NCI-H2171 (cell line): ENCODE measurements around the gene ZEB2.

Experiments used
- DNase-seq: peaks from one replicate; lab custom pipeline; 2025; lab: John Stamatoyannopoulos, UW

The ZEB2 gene

DNA sequence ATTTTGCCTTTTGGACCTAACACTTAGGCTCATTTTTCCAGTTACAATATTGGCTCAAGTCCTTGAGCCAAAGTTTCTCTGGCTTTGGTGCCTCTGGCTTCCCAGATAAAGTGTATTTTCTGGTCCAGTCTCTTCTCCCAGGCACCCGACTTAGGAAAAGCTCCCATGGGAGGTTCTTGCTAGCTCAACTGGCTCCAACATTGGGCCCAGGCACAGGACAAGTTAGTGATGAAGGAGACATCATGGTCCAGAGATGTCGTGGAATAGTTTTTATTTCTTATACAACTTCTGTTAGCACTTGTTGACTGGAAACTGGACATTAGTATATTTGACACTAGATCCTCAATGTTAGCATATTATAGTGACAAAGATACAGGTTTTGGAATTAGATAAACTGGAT, 8.2 kb upstream of the ZEB2 start:
- DNase-seq, result no peak

DNA sequence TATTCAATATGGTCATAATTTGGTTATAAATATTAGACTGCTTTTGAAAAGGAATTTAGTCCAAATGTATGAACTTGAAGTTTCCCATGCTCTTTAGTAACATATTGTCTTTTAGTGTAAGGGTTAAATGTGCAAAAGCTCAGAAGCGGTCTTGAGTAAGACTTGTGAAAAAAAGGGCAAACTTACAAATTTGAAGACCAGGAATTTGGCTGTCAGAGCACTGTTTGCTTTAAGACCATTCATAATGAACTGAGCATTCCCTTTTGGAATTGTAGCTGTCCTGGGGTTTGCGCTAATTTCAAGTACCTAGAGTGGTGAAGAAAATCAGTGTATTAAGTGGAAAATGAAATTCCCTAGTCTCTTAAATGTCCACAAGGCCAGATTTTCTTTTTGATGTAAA, 6.9 kb upstream of the ZEB2 start:
- no peak for DNase-seq

DNA sequence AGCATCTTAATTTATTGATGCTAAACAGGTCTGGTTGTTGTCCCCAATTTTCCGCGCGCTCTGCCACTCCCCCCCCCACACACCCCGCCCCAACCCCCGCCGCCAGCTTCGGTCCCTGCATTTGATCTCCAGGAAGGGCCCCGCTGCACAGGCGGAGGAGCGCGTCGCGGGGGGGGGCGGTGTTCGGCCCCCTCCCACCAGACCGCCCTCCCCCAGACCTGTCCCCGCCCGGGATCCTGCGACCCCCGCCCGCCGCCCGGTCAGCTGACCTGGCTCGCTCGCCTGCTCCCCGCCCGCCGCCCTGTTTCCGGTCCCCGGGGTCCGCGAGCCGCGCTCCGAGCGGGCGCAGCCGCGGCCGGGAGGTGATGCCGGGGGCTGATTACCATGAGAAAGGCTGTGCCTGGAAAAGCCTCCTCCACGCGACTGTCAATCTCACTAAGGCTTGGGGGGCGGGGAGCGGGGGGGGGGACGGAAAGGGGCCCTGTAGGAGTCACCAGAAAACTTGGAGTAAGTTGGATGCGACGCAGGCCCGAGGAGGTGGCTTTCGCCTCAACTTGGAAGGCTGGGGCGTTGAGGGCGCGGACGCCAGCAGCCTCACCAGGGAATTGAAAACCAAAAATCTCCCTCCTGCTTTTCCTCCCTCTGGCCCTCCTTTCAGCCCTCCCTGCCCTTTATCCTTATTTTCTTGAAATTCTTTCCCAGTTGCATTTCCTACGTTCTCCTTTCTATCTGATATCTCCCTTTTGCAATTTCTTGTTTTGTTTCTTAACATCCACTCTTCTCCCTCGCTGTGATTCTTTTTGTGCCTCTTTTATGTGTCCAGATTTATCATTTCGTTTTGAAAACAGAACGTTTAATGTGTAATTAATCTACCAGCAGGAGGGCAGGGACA, 4.4 kb upstream of the ZEB2 start:
- DNase-seq, result peak; percentile 41

DNA sequence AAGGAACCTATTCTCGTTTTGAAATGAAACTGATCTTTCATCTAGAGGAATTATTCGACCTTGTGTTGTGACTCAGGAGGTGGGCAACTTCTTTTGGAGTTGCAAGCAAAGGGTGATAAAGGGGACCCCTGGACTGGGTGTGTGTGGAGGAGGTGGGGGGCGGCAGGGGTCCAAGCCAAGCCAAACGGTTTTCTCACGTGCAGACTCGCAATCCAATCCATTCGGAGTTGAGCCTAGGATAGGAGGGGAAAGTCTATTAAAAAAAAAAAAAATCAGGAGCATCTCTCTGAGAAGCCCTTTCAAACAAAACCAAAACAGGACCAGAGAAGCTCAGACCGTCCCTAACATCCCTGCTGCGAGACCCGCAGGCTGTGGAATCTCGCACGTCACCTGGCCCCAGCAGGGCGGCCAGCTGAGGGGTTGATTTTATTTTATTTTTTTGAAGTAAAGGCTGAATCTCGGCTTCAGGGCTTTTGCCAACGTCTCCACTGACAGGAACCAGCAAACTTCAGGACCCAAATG, 3.7 kb upstream of the ZEB2 start:
- no peak for DNase-seq

DNA sequence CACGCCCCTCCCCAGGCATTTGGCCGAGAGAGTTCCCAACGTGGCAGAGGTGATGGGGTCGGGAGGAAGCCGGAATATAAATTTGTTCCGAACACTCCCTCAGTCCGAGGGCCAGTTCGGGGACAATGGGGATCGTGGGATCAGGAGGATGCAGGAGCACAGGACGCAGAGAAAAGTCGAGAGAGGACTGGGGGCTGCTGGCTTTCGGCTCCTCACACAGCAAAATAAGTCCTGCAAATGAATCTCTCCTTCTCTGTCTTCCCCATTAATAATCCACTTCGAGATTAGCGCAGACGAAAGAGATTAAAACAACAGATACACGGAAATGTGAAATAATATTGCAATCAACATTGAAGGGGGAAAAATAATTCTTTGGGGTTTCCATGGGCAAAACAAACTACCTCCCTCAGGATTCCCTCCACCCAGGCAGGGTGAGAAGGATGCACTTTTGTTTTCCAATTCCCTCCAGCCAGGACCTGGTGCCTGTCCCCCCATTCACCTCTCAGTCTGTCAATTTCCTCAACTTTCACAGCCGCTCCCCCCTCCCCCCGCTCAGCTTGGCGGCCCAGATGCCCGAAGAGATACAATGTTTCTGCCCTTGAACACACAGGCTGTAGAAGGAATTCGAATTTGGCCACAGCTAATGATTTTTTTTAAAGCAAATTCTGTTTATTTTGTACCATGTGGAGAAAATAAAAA, 3.1 kb upstream of the ZEB2 start:
- DNase-seq, result no peak

DNA sequence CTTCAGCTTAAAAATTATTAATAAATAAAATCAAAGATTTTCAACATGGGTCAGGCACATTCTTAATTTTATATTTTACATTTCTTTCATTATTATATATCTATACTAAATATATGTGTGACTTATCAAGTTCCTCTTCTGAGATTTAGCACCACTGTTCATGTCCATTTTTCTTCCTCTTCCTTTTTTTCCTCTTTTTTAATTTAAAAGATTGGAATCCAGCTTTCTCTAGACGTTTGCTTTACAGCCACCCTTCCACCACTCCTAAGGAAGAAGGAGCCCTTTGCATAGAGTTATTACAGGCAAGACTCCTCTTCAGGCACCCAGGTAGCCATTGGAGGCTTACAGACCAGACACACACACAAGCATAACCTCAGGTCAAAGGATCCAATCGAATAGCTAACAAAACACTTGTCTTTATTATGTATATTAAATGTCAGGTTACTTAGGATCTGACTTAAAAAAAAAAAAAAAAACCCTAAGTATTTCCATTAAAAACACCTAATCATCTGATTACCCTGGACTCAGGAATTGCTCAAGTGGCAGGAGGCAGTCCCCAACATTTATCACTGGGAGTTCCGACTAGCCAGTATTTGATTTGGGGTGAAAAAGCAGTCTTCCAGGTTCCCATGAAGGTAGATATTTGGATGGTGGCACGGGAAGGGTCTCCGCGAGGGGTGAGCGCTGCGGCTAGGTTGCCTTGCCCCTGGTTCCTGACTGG, 2.4 kb upstream of the ZEB2 start:
- DNase-seq, result no peak

DNA sequence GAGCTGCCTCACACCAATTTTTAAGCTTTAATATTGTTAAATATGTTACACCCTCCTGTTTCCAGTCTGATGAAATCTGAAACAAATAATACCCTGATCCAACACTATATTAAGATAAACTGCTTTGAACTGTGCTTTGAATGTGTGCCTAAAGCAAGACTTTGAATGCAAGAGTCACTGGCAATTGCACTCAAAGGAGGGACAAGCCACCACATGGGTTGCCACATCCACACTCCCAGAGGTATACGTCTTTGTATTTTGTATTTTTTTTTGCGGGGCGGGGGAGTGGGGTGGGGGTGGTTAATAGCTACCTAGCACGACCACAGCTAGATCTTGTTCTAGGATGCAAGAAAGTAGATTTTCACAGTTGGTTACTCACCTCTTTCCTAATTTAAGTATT, 1.8 kb upstream of the ZEB2 start:
- no peak for DNase-seq

DNA sequence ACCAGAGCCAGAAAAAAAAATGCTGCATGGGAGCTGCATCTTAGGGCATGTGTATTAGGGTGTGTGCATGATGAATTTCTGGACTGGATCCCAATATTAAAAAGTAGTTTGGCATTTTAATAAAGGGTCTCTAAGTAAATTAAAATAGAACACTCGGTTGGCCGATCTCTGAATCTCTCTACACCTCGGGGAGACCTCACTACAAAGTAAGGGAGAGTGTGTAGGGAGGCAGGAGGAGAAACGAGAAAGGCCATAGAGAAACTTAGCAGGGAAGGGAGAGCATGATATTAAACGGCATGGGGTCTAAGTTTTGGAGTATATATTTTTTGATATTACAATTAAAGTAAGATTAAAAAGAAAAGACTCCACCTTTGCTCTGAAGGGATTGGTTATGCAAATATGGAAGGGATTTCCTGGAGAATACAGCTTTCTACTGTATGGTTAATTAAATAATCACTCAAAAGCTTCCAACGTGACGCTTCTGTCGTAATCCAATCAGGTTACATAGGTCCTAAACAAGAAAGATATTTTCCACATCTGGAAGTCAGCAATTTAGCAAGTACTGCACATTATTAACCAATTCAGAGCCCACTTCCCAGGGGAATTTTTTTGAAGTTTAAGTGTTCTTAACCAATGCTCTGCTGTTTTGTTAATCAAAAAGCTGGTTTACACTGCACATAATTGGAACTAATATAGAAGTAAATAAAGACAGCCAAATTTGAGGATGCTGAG, 1.0 kb upstream of the ZEB2 start:
- DNase-seq, result no peak

DNA sequence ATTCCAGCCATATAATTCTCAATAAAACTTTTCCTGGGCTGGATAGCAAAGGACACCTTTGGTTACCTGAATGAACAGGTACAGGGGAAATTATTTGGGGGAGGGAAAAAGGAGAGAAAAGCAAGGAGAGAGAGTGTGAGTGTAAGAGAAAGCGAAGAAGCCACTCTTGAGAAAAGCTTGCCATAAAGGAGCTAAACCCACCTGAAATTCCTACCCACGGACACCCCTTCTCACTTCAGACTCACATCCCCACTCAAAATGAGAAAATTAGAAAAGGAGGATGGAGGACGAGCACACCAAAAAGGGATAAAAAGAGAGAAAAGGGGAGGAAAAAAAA, 354 bp downstream of the ZEB2 start:
- DNase-seq, result no peak

DNA sequence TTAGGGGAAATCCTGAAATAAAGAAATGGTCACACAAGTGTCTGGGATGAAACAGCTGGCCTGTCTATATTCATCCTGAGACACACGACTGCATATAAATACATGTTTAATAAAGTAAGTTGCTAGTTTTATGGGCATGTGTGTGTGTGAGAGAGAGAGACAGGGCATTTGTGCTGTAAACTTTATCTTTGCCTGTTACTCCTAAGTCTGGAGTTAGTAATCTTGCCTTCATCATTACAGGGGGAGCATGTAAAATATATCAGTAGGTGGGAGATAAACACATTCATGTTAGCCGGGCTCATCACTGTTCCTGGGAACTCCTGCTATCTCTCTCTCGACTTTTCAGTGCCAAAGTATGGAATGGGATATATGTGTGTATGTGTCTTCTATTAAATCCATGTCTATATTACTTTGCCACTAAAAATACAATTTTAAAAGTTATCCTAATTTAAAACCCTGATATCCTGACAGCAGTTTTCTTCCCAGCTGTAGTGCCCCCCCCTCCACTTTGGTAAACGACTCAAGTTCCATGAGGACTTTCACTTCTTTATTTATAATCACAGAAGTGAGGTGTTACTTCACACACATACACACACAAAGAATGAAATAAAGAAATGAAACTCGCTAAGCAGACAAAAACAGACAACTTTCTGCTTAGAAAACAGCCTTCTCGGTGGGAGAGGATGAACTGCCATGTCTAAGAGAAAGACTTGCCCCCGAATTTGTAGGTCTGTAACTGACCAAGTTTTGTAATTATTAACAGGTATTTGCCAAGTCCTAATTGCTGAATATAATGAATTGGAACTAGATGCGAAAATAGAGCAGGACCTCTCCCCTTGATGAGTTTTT, 947 bp downstream of the ZEB2 start:
- no peak for DNase-seq

DNA sequence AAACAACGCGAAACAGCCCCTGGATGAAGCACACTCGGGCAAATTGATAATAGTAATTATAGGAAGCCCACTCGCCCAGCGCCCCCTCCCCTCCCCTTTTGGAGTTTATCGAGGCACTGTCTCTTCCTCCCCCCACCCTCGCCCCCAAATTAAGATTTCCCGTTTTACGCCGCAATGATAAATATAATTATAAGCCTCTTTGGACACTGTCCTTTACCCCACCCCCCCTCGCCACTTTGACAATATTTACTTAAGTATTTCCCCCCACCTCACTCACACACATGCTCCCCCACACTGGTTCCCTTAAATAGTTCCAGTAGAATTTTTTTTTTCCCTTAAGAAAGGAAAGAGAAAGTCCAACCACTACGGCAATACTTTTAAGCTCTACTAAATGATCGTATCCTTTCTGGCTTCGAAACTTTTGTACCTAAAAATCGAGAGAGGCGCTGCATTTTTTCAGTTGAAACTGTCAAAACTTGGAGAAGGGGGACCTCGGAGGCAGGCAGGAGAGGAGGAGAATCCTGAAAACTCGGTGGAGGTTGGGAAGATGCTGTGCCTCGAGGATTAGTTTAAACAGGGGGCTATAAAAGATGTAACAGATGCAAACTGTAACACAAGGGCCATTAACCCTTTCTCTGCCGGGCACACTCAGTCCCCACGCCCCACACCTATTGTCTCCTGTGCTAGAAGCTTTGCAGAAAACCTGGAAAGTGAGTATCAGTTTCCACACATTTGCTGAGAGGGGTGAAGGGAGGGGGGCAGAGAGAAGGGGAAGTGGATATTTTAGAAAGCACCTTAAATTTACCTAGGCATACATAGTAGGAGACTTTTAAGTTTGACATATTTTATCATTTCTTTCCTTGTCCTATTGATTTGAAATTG, 1.8 kb downstream of the ZEB2 start:
- DNase-seq, result peak; percentile 79

DNA sequence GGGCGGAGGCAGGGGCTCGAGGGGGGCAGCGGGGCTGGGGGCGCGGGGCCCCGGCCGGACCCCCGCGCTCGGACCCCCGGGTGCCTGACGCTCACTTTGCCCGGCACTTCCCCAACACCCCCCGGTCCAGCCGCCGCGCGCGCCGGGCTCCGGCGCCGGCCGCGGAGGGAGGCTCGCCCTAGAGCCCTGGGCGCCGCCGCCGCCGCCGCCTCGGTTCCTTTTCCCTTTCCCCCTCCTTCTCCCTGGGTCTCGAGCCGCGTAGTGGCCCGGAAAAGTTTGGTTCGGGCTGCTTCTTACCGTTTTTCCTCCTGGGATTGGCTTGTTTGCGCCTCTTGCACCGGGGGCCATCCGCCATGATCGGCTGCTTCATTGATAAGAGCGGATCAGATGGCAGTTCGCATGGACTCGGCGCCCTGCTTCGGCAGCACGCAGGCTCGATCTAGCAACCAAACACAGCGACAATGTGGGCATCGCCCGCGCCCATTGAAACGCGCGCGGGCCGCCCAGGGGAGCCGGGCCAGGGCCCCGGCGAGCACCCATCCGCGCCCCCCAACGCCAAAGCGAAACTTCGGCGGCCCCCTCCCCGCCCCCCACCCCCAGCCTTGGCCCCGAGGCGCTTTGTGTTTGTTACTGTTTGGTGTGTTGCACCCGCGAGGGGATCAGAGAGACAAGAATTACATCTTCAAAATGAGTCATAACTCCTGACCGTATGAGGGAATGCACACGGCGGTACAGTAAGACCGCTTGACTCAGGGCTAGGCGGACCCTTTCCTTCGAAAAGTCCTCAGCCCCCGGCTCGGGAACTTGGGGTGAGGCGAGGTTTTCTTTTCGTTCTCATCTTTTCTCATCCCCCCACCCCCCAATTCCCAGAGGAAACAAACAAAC, 2.7 kb downstream of the ZEB2 start:
- peak; percentile 71 for DNase-seq

DNA sequence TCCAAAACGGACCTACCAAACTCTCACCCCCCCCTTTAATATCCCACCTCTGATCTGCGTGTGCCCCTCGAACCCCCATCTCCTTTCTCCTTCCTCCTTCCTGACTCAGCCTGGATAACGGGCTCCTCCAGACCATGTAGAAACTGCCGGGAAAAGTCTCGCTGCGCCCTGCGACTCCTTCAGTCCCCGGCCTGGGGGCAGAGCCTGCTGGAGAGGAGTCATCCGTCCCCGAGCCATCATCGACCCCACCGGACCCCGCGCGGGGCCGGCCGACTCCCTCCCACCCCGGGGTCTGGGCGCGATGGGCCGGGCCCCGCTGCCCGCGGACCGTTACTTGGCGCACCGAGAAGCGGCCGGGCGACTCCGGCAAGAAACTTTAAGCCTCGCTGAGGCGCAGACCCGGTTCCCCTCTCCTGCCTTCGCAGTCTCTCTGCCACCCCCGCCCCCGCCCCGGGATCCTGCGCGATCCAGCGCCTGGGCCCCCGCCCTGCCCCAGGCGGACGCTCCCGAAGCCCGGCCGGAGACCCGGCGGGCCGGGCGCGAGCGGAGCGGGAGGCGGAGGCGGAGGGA, 3.4 kb downstream of the ZEB2 start:
- DNase-seq, result peak; percentile 27

DNA sequence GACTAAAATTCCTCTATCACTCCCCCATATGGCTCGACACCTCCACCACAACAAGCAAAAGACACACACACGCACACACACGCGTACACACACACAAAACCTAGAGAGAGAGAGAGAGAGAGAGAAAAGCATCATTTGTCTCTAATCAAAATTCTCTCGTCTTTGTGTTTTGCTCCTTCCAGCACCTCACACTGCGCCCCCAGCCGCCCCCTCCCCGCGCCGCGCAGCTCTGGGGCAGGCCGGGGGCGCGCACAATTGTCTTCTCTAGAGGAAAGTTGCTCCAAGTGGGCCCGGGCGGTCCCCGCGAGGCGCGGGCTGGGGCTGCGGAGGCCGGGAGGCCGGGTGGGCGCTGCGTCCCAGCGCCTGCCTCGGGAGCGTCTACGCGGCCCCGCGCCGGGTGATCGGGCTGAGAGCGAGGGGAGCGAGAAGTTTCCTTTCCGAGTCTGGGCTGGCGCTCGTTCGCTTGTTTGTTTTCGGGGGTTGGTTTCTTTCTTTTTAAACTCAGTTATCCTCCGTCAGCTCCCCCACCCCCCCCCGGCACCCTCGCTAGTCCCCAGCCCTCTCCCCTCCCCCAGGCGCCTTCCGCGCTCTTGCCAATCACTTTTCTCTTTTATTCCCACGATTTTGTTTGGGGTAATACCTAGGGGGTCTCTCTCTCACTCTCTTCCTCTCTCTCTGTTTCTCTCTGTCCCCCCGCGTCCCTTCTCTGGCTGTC, 4.1 kb downstream of the ZEB2 start:
- peak; percentile 41 for DNase-seq

DNA sequence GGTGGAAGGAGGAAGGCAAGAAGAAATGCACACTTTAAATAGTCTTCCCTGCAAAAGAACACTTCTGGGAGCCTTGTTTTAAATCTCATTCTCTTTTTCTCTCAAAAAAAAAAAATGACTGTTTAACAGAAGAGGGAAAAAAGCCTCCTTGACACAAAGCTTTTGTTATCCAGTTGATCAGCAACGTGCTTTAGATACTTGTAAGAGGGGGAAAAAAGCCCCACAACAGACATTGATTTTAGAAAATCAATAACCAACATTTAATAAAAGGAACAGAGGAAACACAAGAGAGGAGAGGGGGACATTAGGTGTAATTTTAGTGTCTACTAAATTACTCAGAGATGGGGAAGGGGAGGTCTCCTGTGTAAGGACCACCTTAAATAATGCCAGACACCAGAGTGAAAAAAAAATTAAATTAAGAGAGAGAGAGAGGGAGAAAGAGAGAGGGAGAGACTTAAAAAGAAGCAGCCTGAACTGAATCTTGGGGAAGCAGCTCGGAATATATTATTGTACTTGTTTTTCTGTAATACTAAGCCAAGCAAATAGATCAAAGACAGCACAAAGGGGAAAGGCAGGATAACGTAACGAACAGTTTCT, 4.7 kb downstream of the ZEB2 start:
- DNase-seq, result no peak

DNA sequence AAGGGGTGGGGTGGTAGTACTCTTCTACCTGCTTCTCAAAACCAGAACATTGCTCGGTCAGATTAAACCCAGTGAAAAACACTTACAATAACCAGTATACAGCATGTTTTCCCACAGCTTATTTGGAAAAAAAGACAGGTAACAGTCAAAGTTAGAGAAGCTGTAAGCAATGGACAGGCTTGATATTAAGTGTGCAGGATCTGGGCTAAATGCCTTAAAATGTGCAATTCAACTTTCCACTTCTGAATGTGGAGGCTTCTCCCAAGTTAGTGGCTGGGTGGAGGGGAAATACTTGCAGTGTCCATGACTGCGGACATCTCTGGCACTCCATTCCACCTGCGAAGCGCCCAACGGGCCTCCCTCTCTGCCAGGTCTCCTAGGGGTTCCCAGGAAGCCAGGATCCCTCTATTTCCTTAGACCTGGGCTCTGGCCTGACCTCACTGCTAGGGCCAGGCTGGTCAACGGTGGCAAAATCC, 5.3 kb downstream of the ZEB2 start:
- DNase-seq, result no peak

DNA sequence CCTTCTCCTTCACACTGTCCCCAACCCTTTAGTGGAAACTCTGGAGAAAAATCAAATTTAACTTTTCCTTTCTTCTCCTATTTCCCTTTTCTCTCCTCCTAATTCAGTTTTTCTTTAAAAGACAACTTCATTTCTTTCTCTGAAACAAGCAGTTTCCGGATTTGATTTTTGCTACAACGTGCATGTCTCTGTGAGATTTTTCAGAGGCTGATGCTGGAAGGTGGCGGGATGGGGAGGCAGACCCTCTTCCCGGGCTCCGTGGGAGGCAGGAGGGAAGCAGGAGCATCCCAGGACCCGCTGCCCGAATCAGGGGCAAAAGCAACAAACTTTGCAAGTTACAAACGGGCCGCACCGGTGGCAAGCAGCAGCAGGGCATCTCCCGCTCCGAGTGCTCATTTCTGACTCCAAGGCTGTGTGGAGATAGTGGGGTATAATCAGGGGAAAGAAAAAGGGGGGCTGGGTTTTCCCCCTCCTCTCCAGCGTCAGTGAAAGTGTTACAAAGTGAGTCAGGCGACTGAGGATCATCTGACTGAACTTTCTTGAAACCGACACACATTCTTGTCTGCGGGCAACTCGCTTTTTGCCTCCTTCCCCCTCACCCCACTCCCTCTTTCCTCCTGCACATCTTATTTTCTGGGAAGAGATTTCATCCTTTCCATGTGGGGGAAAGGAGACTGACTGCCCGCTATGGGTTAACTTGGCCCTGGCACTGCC, 6.4 kb downstream of the ZEB2 start:
- DNase-seq, result no peak
